HG03469 (cell line): Measurements from ENCODE around the gene OMD.

Source experiments
- ATAC-seq: cut with Tn5 transposase; IDR thresholded peaks from one replicate; pipeline ENCODE4 v1.9.1; 2021; ENCODE audit warnings: mild to moderate bottlenecking, moderate library complexity, moderate number of reproducible peaks; ENCODE audit not compliant: unreplicated experiment

OMD gene

GRCh38 chr9:92424340-92424739, at the start of gene OMD:
OMD (minus strand) TSS chr9:92424471; CDS start chr9:92417558, 6,913 bp downstream.
- no peak for ATAC-seq

- ATAC-seq, result no peak
These were observed 43.9 kb upstream of the OMD start for GRCh38 chr9:92468206-92468605.

- no peak for ATAC-seq
These were observed 43.2 kb upstream of the OMD start for GRCh38 chr9:92467511-92467910.

- ATAC-seq, result no peak
These were observed 42.8 kb upstream of the OMD start for GRCh38 chr9:92467041-92467440.

GRCh38 chr9:92463984-92464383, 39.7 kb upstream of the OMD start:
- no peak for ATAC-seq

- no peak for ATAC-seq
These were observed 39.1 kb upstream of the OMD start for GRCh38 chr9:92463387-92463786.

- no peak for ATAC-seq
These were observed 33.3 kb upstream of the OMD start for GRCh38 chr9:92457576-92457975.

GRCh38 chr9:92455217-92455616, 30.9 kb upstream of the OMD start:
- no peak for ATAC-seq

- no peak for ATAC-seq
These were observed 22.3 kb upstream of the OMD start for GRCh38 chr9:92446536-92446935.

GRCh38 chr9:92444841-92445240, 20.6 kb upstream of the OMD start:
- no peak for ATAC-seq

GRCh38 chr9:92440751-92441046, 16.4 kb upstream of the OMD start:
- no peak for ATAC-seq

- no peak for ATAC-seq
These were observed 15.9 kb upstream of the OMD start for GRCh38 chr9:92439921-92440750.

GRCh38 chr9:92438900-92439526, 14.7 kb upstream of the OMD start:
- no peak for ATAC-seq

GRCh38 chr9:92435263-92435662, 11.0 kb upstream of the OMD start:
- ATAC-seq, result no peak

- no peak for ATAC-seq
These were observed 8.8 kb upstream of the OMD start for GRCh38 chr9:92432972-92433548.

GRCh38 chr9:92432350-92432749, 8.1 kb upstream of the OMD start:
- no peak for ATAC-seq

GRCh38 chr9:92429836-92430235, 5.6 kb upstream of the OMD start:
- no peak for ATAC-seq

- ATAC-seq, result no peak
These were observed 2.4 kb upstream of the OMD start for GRCh38 chr9:92426501-92427145.

- no peak for ATAC-seq
These were observed 1.2 kb upstream of the OMD start for GRCh38 chr9:92425474-92425873.

GRCh38 chr9:92423612-92424011, 659 bp downstream of the OMD start:
- ATAC-seq, result no peak

GRCh38 chr9:92422611-92423338, 1.5 kb downstream of the OMD start:
- ATAC-seq, result no peak
